Neural cell (in vitro differentiated cells): ENCODE measurements around the gene ANK2. TPM values are rescaled to one million over a fixed set of nuclear protein-coding genes. Genes with fewer than 3 reads are reported as not detected.

Source experiments
- H2AFZ ChIP-seq: fragments of 200-600, 300-800 bp; sonication (generic), shearing (Covaris generic); 2 replicates; pipeline ENCODE4 v1.6.0; 2014; ENCODE audit warnings: low read depth, mild to moderate bottlenecking, antibody characterized with exemption, low read length, moderate library complexity
- H3F3A ChIP-seq: fragments of 200-600 bp; shearing (Covaris generic); 2 replicates; pipeline ENCODE4 v1.6.1; 2016; ENCODE audit warnings: mild to moderate bottlenecking, moderate library complexity, mixed read lengths, antibody characterized with exemption, low read length; ENCODE audit not compliant: insufficient read depth, poor library complexity, severe bottlenecking
- H3K27ac ChIP-seq: fragments of 200-600, 300-800 bp; sonication (generic), shearing (Covaris generic); 2 replicates; pipeline ENCODE4 v1.5.1; 2014; ENCODE audit warnings: mild to moderate bottlenecking, low read length, moderate library complexity
- H3K27me3 ChIP-seq: fragments of 300-800, 200-600 bp; sonication (generic), shearing (Covaris generic); 2 replicates; pipeline ENCODE4 v1.6.0; 2014; ENCODE audit warnings: mild to moderate bottlenecking, low read depth, low read length, moderate library complexity; ENCODE audit not compliant: insufficient read depth
- H3K36me3 ChIP-seq: fragments of 300-800, 200-600 bp; sonication (generic), shearing (Covaris generic); 2 replicates; pipeline ENCODE4 v1.5.1; 2014; ENCODE audit warnings: mild to moderate bottlenecking, antibody characterized with exemption, low read length, moderate library complexity; ENCODE audit not compliant: insufficient read depth
- H3K4me2 ChIP-seq: fragments of 300-800, 200-600 bp; sonication (generic), shearing (Covaris generic); 2 replicates; pipeline ENCODE4 v1.6.0; 2014; ENCODE audit warnings: mild to moderate bottlenecking, low read length
- H3K4me3 ChIP-seq: fragments of 300-800, 200-600 bp; sonication (generic), shearing (Covaris generic); 2 replicates; pipeline ENCODE4 v1.5.1; 2014; ENCODE audit warnings: mild to moderate bottlenecking, low read length, moderate library complexity
- H3K79me2 ChIP-seq: fragments of 200-600 bp; shearing (Covaris generic); replicated peaks from 2 replicates; pipeline ENCODE4 v1.6.0; 2014; ENCODE audit warnings: mild to moderate bottlenecking, low read length, moderate library complexity; ENCODE audit not compliant: insufficient read depth
- H3K9ac ChIP-seq: fragments of 300-800, 200-600 bp; sonication (generic), shearing (Covaris generic); 2 replicates; pipeline ENCODE4 v1.6.1; 2016; ENCODE audit warnings: mild to moderate bottlenecking, low read length, mixed read lengths
- H3K9me2 ChIP-seq: fragments of 200-600 bp; shearing (Covaris generic); 2 replicates; pipeline ENCODE4 v1.6.1; 2016; ENCODE audit warnings: mild to moderate bottlenecking, low read length, mixed read lengths; ENCODE audit not compliant: insufficient read depth
- H3K9me3 ChIP-seq: fragments of 200-600, 300-800 bp; sonication (generic), shearing (Covaris generic); 2 replicates; pipeline ENCODE4 v1.6.1; 2016; ENCODE audit warnings: mild to moderate bottlenecking, mixed run types, low read length, moderate library complexity, mixed read lengths
- H4K20me1 ChIP-seq: fragments of 200-600 bp; shearing (Covaris generic); 2 replicates; pipeline ENCODE4 v1.6.1; 2016; ENCODE audit warnings: mild to moderate bottlenecking, mixed run types; ENCODE audit not compliant: insufficient read depth
- EP300 ChIP-seq: fragments of 450-650 bp; conservative IDR thresholded peaks from 2 replicates; pipeline ENCODE4 v1.6.1; 2014; ENCODE audit warnings: antibody characterized with exemption, mild to moderate bottlenecking, moderate library complexity; ENCODE audit not compliant: poor library complexity, severe bottlenecking
- EZH2 ChIP-seq: fragments of 200-600, 300-800 bp; shearing (Covaris generic), sonication (generic); IDR thresholded peaks from 2 replicates; pipeline ENCODE4 v1.6.1; 2014; ENCODE audit warnings: antibody characterized with exemption, low read length, borderline replicate concordance, mild to moderate bottlenecking; ENCODE audit not compliant: insufficient read depth, poor library complexity, severe bottlenecking
- MXI1 ChIP-seq: fragments of 450-650 bp; conservative IDR thresholded peaks from 2 replicates; pipeline ENCODE4 v1.6.1; 2014; ENCODE audit warnings: antibody characterized with exemption, mild to moderate bottlenecking; ENCODE audit not compliant: poor library complexity, severe bottlenecking
- POLR2AphosphoS5 ChIP-seq: IDR thresholded peaks from 2 replicates; pipeline ENCODE4 v1.6.1; 2012
- RAD21 ChIP-seq: fragments of 450-650 bp; conservative IDR thresholded peaks from 2 replicates; pipeline ENCODE4 v1.6.1; 2014; ENCODE audit warnings: antibody characterized with exemption, mild to moderate bottlenecking, moderate library complexity
- REST ChIP-seq: IDR thresholded peaks from 2 replicates; pipeline ENCODE4 v1.6.1; 2012; ENCODE audit warnings: borderline replicate concordance
- SMC3 ChIP-seq: fragments of 450-650 bp; conservative IDR thresholded peaks from 2 replicates; pipeline ENCODE4 v1.6.1; 2014; ENCODE audit warnings: antibody characterized with exemption, mild to moderate bottlenecking, moderate library complexity; ENCODE audit not compliant: poor library complexity
- TAF1 ChIP-seq: IDR thresholded peaks from 2 replicates; pipeline ENCODE4 v1.6.1; 2012; ENCODE audit warnings: low read depth
- polyA plus RNA-seq: library from polyadenylated mRNA; depleted of rRNA; stranded (reverse); fragments of >200 nt; gene quantifications from 2 replicates; pipeline ENCODE4 v1.2.3, GENCODE V29; 2014
- TF ChIP-seq, protein P1 (sequence below): fragments of 450-650 bp; IDR thresholded peaks from 2 replicates; pipeline ENCODE4 v1.5.1; 2014; ENCODE audit warnings: antibody characterized with exemption, mild to moderate bottlenecking, moderate library complexity; ENCODE audit not compliant: poor library complexity, severe bottlenecking

The ANK2 gene
- polyA plus RNA-seq, 1 donor from 2014 or later: 52.0 TPM

- TF ChIP-seq, protein P1, sequence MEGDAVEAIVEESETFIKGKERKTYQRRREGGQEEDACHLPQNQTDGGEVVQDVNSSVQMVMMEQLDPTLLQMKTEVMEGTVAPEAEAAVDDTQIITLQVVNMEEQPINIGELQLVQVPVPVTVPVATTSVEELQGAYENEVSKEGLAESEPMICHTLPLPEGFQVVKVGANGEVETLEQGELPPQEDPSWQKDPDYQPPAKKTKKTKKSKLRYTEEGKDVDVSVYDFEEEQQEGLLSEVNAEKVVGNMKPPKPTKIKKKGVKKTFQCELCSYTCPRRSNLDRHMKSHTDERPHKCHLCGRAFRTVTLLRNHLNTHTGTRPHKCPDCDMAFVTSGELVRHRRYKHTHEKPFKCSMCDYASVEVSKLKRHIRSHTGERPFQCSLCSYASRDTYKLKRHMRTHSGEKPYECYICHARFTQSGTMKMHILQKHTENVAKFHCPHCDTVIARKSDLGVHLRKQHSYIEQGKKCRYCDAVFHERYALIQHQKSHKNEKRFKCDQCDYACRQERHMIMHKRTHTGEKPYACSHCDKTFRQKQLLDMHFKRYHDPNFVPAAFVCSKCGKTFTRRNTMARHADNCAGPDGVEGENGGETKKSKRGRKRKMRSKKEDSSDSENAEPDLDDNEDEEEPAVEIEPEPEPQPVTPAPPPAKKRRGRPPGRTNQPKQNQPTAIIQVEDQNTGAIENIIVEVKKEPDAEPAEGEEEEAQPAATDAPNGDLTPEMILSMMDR: no peak
- TF ChIP-seq EZH2 (no peak), MXI1 (no peak), REST (no peak), RAD21 (no peak), EP300 (no peak), TAF1 (no peak), POLR2AphosphoS5 (no peak), SMC3 (no peak)
- Histone ChIP-seq H3K9me2 (no peaks in the 10 kb centered on the region), H3F3A (no peaks in the 10 kb centered on the region), H3K36me3 (peaks cover 4% of the 10 kb centered on the region), H3K4me3 (no peak overlapping the region), H3K9ac (no peak overlapping the region), H3K27me3 (no peaks in the 10 kb centered on the region), H2AFZ (no peak overlapping the region), H3K4me2 (no peak overlapping the region), H3K27ac (no peak overlapping the region), H3K79me2 (no peaks in the 10 kb centered on the region), H3K9me3 (no peaks in the 10 kb centered on the region), H4K20me1 (no peaks in the 10 kb centered on the region)
Measured at GRCh38 chr4:113389160-113389559, 339.7 kb downstream of the ANK2 start.

GRCh38 chr4:113390850-113391249 lies 341.4 kb downstream of the ANK2 start:
- no peaks in the 10 kb centered on the region for H3K9me3 ChIP-seq
- TF ChIP-seq, protein P1: no peak
- TF ChIP-seq EP300 (no peak), EZH2 (no peak), TAF1 (no peak), POLR2AphosphoS5 (no peak), SMC3 (no peak), REST (no peak), MXI1 (no peak), RAD21 (no peak)
- no peak overlapping the region for H3K4me3 ChIP-seq

More at GRCh38 chr4:113390850-113391249, 341.4 kb downstream of the ANK2 start:
- H3K9ac ChIP-seq: no peak overlapping the region
- H3K27me3 ChIP-seq: no peaks in the 10 kb centered on the region
- no peaks in the 10 kb centered on the region for H3K79me2 ChIP-seq
- no peaks in the 10 kb centered on the region for H3K36me3 ChIP-seq
- H4K20me1 ChIP-seq: no peaks in the 10 kb centered on the region
- H3K9me2 ChIP-seq: no peaks in the 10 kb centered on the region
- H3F3A ChIP-seq: no peaks in the 10 kb centered on the region
- no peak overlapping the region for H3K4me2 ChIP-seq
- no peak overlapping the region for H2AFZ ChIP-seq
- no peak overlapping the region for H3K27ac ChIP-seq
